ENCODE measurements around the gene CD274.

The CD274 gene

GRCh38 chr9:5440426-5440825, 9.9 kb upstream of the CD274 start:
- H3K4me3 ChIP-seq (replicated peaks; ENCODE audit: insufficient read depth, low read length), result no peak overlapping the region
- H3K27me3 ChIP-seq (ENCODE audit: insufficient read depth, poor library complexity, severe bottlenecking), result no peaks in the 10 kb centered on the region
- TF ChIP-seq SPI1 (IDR thresholded peaks at IDR 0.05; ENCODE audit: borderline replicate concordance, low read depth) (no peak), GABPA (IDR thresholded peaks at IDR 0.05; ENCODE audit: low read depth) (no peak), CTCF (IDR thresholded peaks at IDR 0.05; ENCODE audit: insufficient read depth, low read length) (no peak), REST (IDR thresholded peaks at IDR 0.05; ENCODE audit: insufficient replicate concordance, low read depth) (no peak), POLR2AphosphoS5 (IDR thresholded peaks at IDR 0.05; ENCODE audit: low read depth) (no peak)
- no peak for DNase-seq (ENCODE audit: low read depth in 1 of 2, low spot score in 1 of 2)
- no peak overlapping the region for H3K27ac ChIP-seq (replicated peaks)

- no peak for DNase-seq (ENCODE audit: low read depth in 1 of 2, low spot score in 1 of 2)
- Histone ChIP-seq H3K27me3 (ENCODE audit: insufficient read depth, poor library complexity, severe bottlenecking) (no peaks in the 10 kb centered on the region), H3K4me3 (replicated peaks; ENCODE audit: insufficient read depth, low read length) (no peak overlapping the region), H3K27ac (replicated peaks) (no peak overlapping the region)
- TF ChIP-seq SPI1 (IDR thresholded peaks at IDR 0.05; ENCODE audit: borderline replicate concordance, low read depth), result no peak
- TF ChIP-seq POLR2AphosphoS5 (IDR thresholded peaks at IDR 0.05; ENCODE audit: low read depth), result no peak
- TF ChIP-seq GABPA (IDR thresholded peaks at IDR 0.05; ENCODE audit: low read depth), result no peak
- TF ChIP-seq REST (IDR thresholded peaks at IDR 0.05; ENCODE audit: insufficient replicate concordance, low read depth), result no peak
- no peak for TF ChIP-seq CTCF (IDR thresholded peaks at IDR 0.05; ENCODE audit: insufficient read depth, low read length)
Measured at GRCh38 chr9:5441043-5441442, 9.3 kb upstream of the CD274 start.

GRCh38 chr9:5442400-5443011, 7.8 kb upstream of the CD274 start:
- no peak overlapping the region for H3K4me3 ChIP-seq (replicated peaks; ENCODE audit: insufficient read depth, low read length)
- H3K27ac ChIP-seq (replicated peaks), result no peak overlapping the region
- no peaks in the 10 kb centered on the region for H3K27me3 ChIP-seq (ENCODE audit: insufficient read depth, poor library complexity, severe bottlenecking)
- TF ChIP-seq CTCF (IDR thresholded peaks at IDR 0.05; ENCODE audit: insufficient read depth, low read length) (peak; percentile 61), REST (IDR thresholded peaks at IDR 0.05; ENCODE audit: insufficient replicate concordance, low read depth) (no peak)
- DNase-seq (ENCODE audit: low read depth in 1 of 2, low spot score in 1 of 2), result peak; percentile 28 to 53

Data from HL-60 (cell line).